HepG2 (cell line): ENCODE data around the gene MYO7A.

Experiments
- CBX2 ChIP-seq, 2 experiments: fragments of 200-600 bp in 1 of 2; sonication (generic); formaldehyde crosslinking in 1 of 2; IDR thresholded peaks; 2 replicates each; pipeline versions ENCODE4 v1.7.0 to v1.8.1; 2018 to 2022; ENCODE audit warnings: low read depth in 2 of 2, low read length in 1 of 2, mild to moderate bottlenecking in 1 of 2, missing genetic modification reagents in 1 of 2
- TF ChIP-seq, protein P1 (sequence below): sonication (generic); formaldehyde crosslinking; IDR thresholded peaks from 2 replicates; pipeline ENCODE4 v1.4.0; 2020; ENCODE audit warnings: mild to moderate bottlenecking, missing genetic modification reagents

DNA sequence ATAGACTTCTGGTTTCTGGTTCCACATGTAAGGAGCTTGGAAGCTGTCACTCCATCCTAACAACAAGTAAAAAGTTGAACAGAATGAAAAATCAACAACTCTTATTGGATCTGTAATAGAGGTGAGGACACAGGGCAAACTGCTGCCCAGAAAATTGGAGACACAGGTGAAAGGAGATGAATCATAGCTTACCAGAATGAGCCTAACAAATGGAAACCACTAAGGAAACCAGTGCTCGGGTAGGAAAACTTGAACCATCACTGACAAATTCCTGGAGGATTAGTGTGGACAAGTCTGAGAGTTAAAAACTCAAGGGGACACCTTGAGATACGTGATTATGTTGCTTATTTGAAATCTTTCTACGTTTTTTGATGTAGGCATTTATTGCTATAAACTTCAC, 121.4 kb downstream of the MYO7A start:
- no peak for TF ChIP-seq CBX2 (IDR thresholded peaks at IDR 0.05; ENCODE audit: low read depth, low read length)
- TF ChIP-seq CBX2 (CRISPR knock-in tag; IDR thresholded peaks at IDR 0.05; ENCODE audit: low read depth): no peak
- TF ChIP-seq, protein P1, sequence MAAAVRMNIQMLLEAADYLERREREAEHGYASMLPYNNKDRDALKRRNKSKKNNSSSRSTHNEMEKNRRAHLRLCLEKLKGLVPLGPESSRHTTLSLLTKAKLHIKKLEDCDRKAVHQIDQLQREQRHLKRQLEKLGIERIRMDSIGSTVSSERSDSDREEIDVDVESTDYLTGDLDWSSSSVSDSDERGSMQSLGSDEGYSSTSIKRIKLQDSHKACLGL (CRISPR knock-in tag): no peak
